Mesenchymal stem cell (in vitro differentiated cells and primary cell): ENCODE results near the gene DCX. TPM values are rescaled to one million over a fixed set of nuclear protein-coding genes. Genes with fewer than 3 reads are reported as not detected.

Experiments used
- small RNA-seq: library from polyadenylated mRNA; stranded (forward); fragments of <200 nt; extraction: miRNeasy Mini kit (QIAGEN cat#:217004); gene quantifications from one replicate; pipeline ENCODE3, GENCODE V24; 2013; ENCODE audit warnings: low read depth

DCX gene

Small RNA genes lying within 50 kb of the gene (small RNA-seq; reads per million reads assigned to genes)
- not detected for gene RNU6-496P
